Endothelial cell of umbilical vein (primary cell): ENCODE measurements around the gene TMEM179B. TPM values are rescaled to one million over a fixed set of nuclear protein-coding genes. Genes with fewer than 3 reads are reported as not detected.

ENCODE experiments used
- BruUV-seq: library from RNA; stranded (reverse); fragments of 400-500 nt; replicated peaks from 2 replicates; lab custom pipeline; 2021; lab: Mats Ljungman, UMichigan
- CTCF ChIA-PET: fragments of 300-600, 350-600 bp; sonication (Branson Sonifier 250); formaldehyde crosslinking; loops from one replicate; lab custom pipeline; 2021; ENCODE audit warnings: antibody characterized with exemption, inconsistent platforms; lab: Charles Lee
- POLR2A ChIA-PET: fragments of 300-600, 350-600 bp; sonication (Branson Sonifier 250); formaldehyde crosslinking; loops from one replicate; lab custom pipeline; 2021; ENCODE audit warnings: antibody characterized with exemption, inconsistent platforms; lab: Charles Lee
- DNase-seq: peaks from one replicate; pipeline ENCODE4 v3.0.0-alpha.2; 2011; ENCODE audit warnings: low read depth, low spot score
- FAIRE-seq: peaks from 2 replicates; lab custom pipeline; 2011; peaks lifted over from hg19 to GRCh38; lab: Jason Lieb, UNC
- H2AFZ ChIP-seq: 2 replicates; pipeline ENCODE4 v1.6.0; 2012; ENCODE audit warnings: low read depth, low read length, control low read depth, inconsistent platforms
- H3K27ac ChIP-seq: 2 replicates; pipeline ENCODE4 v1.5.1; 2011; ENCODE audit warnings: low read depth, mild to moderate bottlenecking, control low read depth, low read length, moderate library complexity; ENCODE audit not compliant: insufficient read depth
- H3K27me3 ChIP-seq, 2 experiments: 2 replicates each; pipeline versions ENCODE4 v1.6.0 to v1.6.1; 2011; ENCODE audit warnings: low read length in 2 of 2, mixed read lengths in 1 of 2; ENCODE audit not compliant: control insufficient read depth in 2 of 2, insufficient read depth in 2 of 2
- H3K36me3 ChIP-seq, 2 experiments: 2 replicates in 1 of 2; 3 replicates in 1 of 2; pipeline ENCODE4 v1.5.1; 2011; ENCODE audit warnings: low read length in 2 of 2, mild to moderate bottlenecking in 1 of 2, moderate library complexity in 1 of 2; ENCODE audit not compliant: control insufficient read depth in 2 of 2, insufficient read depth in 2 of 2; ENCODE audit errors: extremely low read depth in 1 of 2
- H3K4me1 ChIP-seq: 3 replicates; pipeline ENCODE4 v1.5.1; 2011; ENCODE audit warnings: mild to moderate bottlenecking, low read length; ENCODE audit not compliant: control insufficient read depth, insufficient read depth; ENCODE audit errors: extremely low read depth
- H3K4me2 ChIP-seq: 2 replicates; pipeline ENCODE4 v1.6.1; 2011; ENCODE audit warnings: low read length, control low read depth, mixed read lengths; ENCODE audit not compliant: insufficient read depth
- H3K4me3 ChIP-seq, 3 experiments: fragments of 200-600 bp in 1 of 3; sonication (generic), shearing (Covaris generic) in 1 of 3; replicated peaks in 1 of 3; 2 replicates each; pipeline ENCODE4 v1.5.1; 2011 to 2016; ENCODE audit warnings: control low read depth in 3 of 3, low read length in 3 of 3, mild to moderate bottlenecking in 2 of 3, inconsistent platforms in 1 of 3, low read depth in 1 of 3, moderate library complexity in 1 of 3; ENCODE audit not compliant: insufficient read depth in 1 of 3
- H3K79me2 ChIP-seq: 2 replicates; pipeline ENCODE4 v1.6.0; 2012; ENCODE audit warnings: low read length, inconsistent platforms; ENCODE audit not compliant: control insufficient read depth, insufficient read depth
- H3K9ac ChIP-seq: replicated peaks from 2 replicates; pipeline ENCODE3; 2011; ENCODE audit warnings: low read length, control low read depth; ENCODE audit not compliant: insufficient read depth; ENCODE audit errors: extremely low read depth
- H3K9me1 ChIP-seq: replicated peaks from 3 replicates; pipeline ENCODE4 v1.6.0; 2011; ENCODE audit warnings: mild to moderate bottlenecking, low read length; ENCODE audit not compliant: control insufficient read depth, insufficient read depth; ENCODE audit errors: extremely low read depth
- H3K9me3 ChIP-seq: replicated peaks from 2 replicates; pipeline ENCODE4 v1.5.1; 2012; ENCODE audit warnings: low read length, inconsistent platforms; ENCODE audit not compliant: control insufficient read depth, insufficient read depth
- H4K20me1 ChIP-seq: replicated peaks from 2 replicates; pipeline ENCODE3; 2011; ENCODE audit warnings: mild to moderate bottlenecking, low read length; ENCODE audit not compliant: control insufficient read depth, insufficient read depth; ENCODE audit errors: extremely low read depth
- CTCF ChIP-seq, 2 donors: IDR thresholded peaks; 1 replicate in 1 of 2; 2 replicates in 1 of 2; pipeline ENCODE4 v1.5.1; 2011; ENCODE audit warnings: low read length in 2 of 2, mild to moderate bottlenecking in 2 of 2, moderate library complexity in 2 of 2, control low read depth in 1 of 2, inconsistent platforms in 1 of 2, low read depth in 1 of 2; ENCODE audit not compliant: insufficient read depth in 1 of 2; ENCODE audit errors: extremely low read depth in 1 of 2
- EZH2 ChIP-seq: IDR thresholded peaks from 2 replicates; pipeline ENCODE4 v1.6.1; 2012; ENCODE audit warnings: borderline replicate concordance, low read depth, mild to moderate bottlenecking, moderate library complexity, low read length, inconsistent platforms; ENCODE audit not compliant: severe bottlenecking
- FOS ChIP-seq: IDR thresholded peaks from 2 replicates; pipeline ENCODE4 v1.6.1; 2011; ENCODE audit warnings: mild to moderate bottlenecking, low read length, moderate library complexity, borderline replicate concordance; ENCODE audit not compliant: insufficient read depth
- GATA2 ChIP-seq: IDR thresholded peaks from 2 replicates; pipeline ENCODE4 v1.7.0; 2011; ENCODE audit warnings: low read depth, mild to moderate bottlenecking, moderate library complexity, mixed read lengths, low read length; ENCODE audit not compliant: insufficient read length, insufficient read depth
- JUN ChIP-seq: IDR thresholded peaks from 2 replicates; pipeline ENCODE4 v1.6.1; 2011; ENCODE audit warnings: borderline replicate concordance, low read depth; ENCODE audit not compliant: insufficient read length, insufficient read depth
- MAX ChIP-seq: IDR thresholded peaks from 2 replicates; pipeline ENCODE4 v1.6.1; 2011; ENCODE audit not compliant: insufficient read depth, insufficient read length
- MYC ChIP-seq: IDR thresholded peaks from one replicate; pipeline ENCODE4 v1.6.1; 2011; ENCODE audit warnings: mild to moderate bottlenecking, low read depth, low read length
- POLR2A ChIP-seq: IDR thresholded peaks from 2 replicates; pipeline ENCODE4 v1.6.1; 2012; ENCODE audit warnings: low read depth, mild to moderate bottlenecking, control low read depth, low read length
- POLR2AphosphoS5 ChIP-seq: IDR thresholded peaks from 2 replicates; pipeline ENCODE4 v1.6.1; 2012; ENCODE audit warnings: low read depth, mild to moderate bottlenecking, control low read depth, low read length, moderate library complexity; ENCODE audit not compliant: insufficient read depth
- dilution Hi-C: fragments of 300-500 bp; cut with MboI; formaldehyde crosslinking; loops from one replicate; pipeline ENCODE4 v1.15.0; 2019; ENCODE audit warnings: low sequenced_read_pairs; ENCODE audit not compliant: extremely low pct_ligation_motif_present
- intact Hi-C: fragments of 100-400 bp; cut with micrococcal nuclease; formaldehyde crosslinking; loops from one replicate; pipeline ENCODE4 v1.10.0; 2022
- polyA plus RNA-seq, 4 experiments: library from polyadenylated mRNA; depleted of rRNA in 3 of 4; stranded (reverse) in 3 of 4; unstranded in 1 of 4; fragments of >200 nt; gene quantifications; 2 replicates each; pipeline versions ENCODE4 v1.2.1 to v1.2.3, GENCODE V29; 2011 to 2012; ENCODE audit warnings: missing spikeins in 1 of 4
- total RNA-seq: library from RNA; stranded (reverse); gene quantifications from 2 replicates; pipeline ENCODE4 v1.2.3, GENCODE V29; 2021

TMEM179B gene
- total and polyA plus RNA-seq, 2 donors (not counting 3 experiments of a cell fraction or from before 2014, with no cell fraction given), result 27.6 to 102 TPM

GRCh38 chr11:62796281-62796680 is 9.1 kb downstream of the TMEM179B start:
- POLR2A ChIA-PET, result interaction anchor here (0.8 to 2.0 kb wide), 3 partner anchors 10 to 45 kb away, joined by 3 to 7 read pairs (median 4); partner anchors contain the start of gene STX5
- dilution Hi-C loops, result no loop called here

More at GRCh38 chr11:62796281-62796680, 9.1 kb downstream of the TMEM179B start:
- intact Hi-C loops, result no loop called here
- no peaks in the 10 kb centered on the region for H3K27me3 ChIP-seq
- DNase-seq (no peak), FAIRE-seq (no peak)
- H3K9me3 ChIP-seq, result no peaks in the 10 kb centered on the region
- CTCF ChIA-PET, result interaction anchor here (1.5 to 3.9 kb wide), 3 partner anchors 9 to 10 kb away, joined by 4 to 21 read pairs (median 5); partner anchors contain the start of genes NXF1 and TMEM179B
- TF ChIP-seq JUN (no peak), POLR2A (no peak), CTCF (IDR thresholded peaks at IDR 0.05; ENCODE audit: extremely low read depth in 1 of 2, insufficient read depth in 1 of 2, low read depth in 1 of 2, low read length in 2 of 2) (no peak), MAX (no peak), EZH2 (no peak), MYC (no peak), GATA2 (no peak), FOS (no peak), POLR2AphosphoS5 (no peak)
- H3K79me2 ChIP-seq, result peaks cover 3% of the 10 kb centered on the region
- no peak overlapping the region for H3K9ac ChIP-seq
- H3K4me1 ChIP-seq, result peaks cover 5% of the 10 kb centered on the region
- H3K9me1 ChIP-seq, result no peaks in the 10 kb centered on the region
- no peak overlapping the region for H3K27ac ChIP-seq
- peaks cover 38 to 69% of the 10 kb centered on the region in 2 experiments for H3K36me3 ChIP-seq
- no peak overlapping the region for H3K4me2 ChIP-seq
- H2AFZ ChIP-seq, result no peak overlapping the region
- BruUV-seq, result no TSS peak
- no peaks in the 10 kb centered on the region for H4K20me1 ChIP-seq
- H3K4me3 ChIP-seq, result no peak overlapping the region
